Measurements from ENCODE around the gene GPC5.

Gene GPC5

GRCh38 chr13:91960947-91961346 is 562.5 kb downstream of the GPC5 start:
- H3K36me3 Mint-ChIP-seq (ENCODE audit: low read depth), result no peaks in the 10 kb centered on the region
- no peaks in the 10 kb centered on the region for H3K4me1 Mint-ChIP-seq (ENCODE audit: low read depth)
- no peak overlapping the region for H3K27ac Mint-ChIP-seq
- H3K4me3 Mint-ChIP-seq, result no peak overlapping the region
- H3K9me3 Mint-ChIP-seq, result no peaks in the 10 kb centered on the region
- H3K27me3 Mint-ChIP-seq, result no peaks in the 10 kb centered on the region

GRCh38 chr13:91962946-91963345 is 564.5 kb downstream of the GPC5 start:
- no peaks in the 10 kb centered on the region for H3K4me1 Mint-ChIP-seq (ENCODE audit: low read depth)
- H3K27me3 Mint-ChIP-seq, result no peaks in the 10 kb centered on the region
- no peaks in the 10 kb centered on the region for H3K9me3 Mint-ChIP-seq
- no peak overlapping the region for H3K27ac Mint-ChIP-seq
- no peaks in the 10 kb centered on the region for H3K36me3 Mint-ChIP-seq (ENCODE audit: low read depth)
- no peak overlapping the region for H3K4me3 Mint-ChIP-seq

GRCh38 chr13:91965511-91965910 is 567.1 kb downstream of the GPC5 start:
- Mint-ChIP-seq H3K27me3 (no peaks in the 10 kb centered on the region), H3K4me1 (ENCODE audit: low read depth) (no peaks in the 10 kb centered on the region), H3K4me3 (no peak overlapping the region), H3K9me3 (no peaks in the 10 kb centered on the region), H3K36me3 (ENCODE audit: low read depth) (no peaks in the 10 kb centered on the region), H3K27ac (no peak overlapping the region)

- Mint-ChIP-seq H3K27ac (no peak overlapping the region), H3K4me3 (no peak overlapping the region), H3K9me3 (peaks cover 7% of the 10 kb centered on the region)
These were observed 580.1 kb downstream of the GPC5 start for GRCh38 chr13:91978571-91978970.

GRCh38 chr13:91986761-91987483 is 588.5 kb downstream of the GPC5 start:
- Mint-ChIP-seq H3K9me3 (peaks cover 3% of the 10 kb centered on the region), H3K36me3 (ENCODE audit: low read depth) (no peaks in the 10 kb centered on the region), H3K4me1 (ENCODE audit: low read depth) (no peaks in the 10 kb centered on the region), H3K4me3 (no peak overlapping the region), H3K27ac (no peak overlapping the region), H3K27me3 (no peaks in the 10 kb centered on the region)

More at GRCh38 chr13:91978571-91978970, 580.1 kb downstream of the GPC5 start:
- H3K4me1 Mint-ChIP-seq (ENCODE audit: low read depth), result no peaks in the 10 kb centered on the region
- H3K36me3 Mint-ChIP-seq (ENCODE audit: low read depth), result no peaks in the 10 kb centered on the region
- no peaks in the 10 kb centered on the region for H3K27me3 Mint-ChIP-seq

- H3K4me3 Mint-ChIP-seq, result no peak overlapping the region
- H3K27ac Mint-ChIP-seq, result no peak overlapping the region
- H3K9me3 Mint-ChIP-seq, result no peaks in the 10 kb centered on the region
- no peaks in the 10 kb centered on the region for H3K4me1 Mint-ChIP-seq (ENCODE audit: low read depth)
- no peaks in the 10 kb centered on the region for H3K27me3 Mint-ChIP-seq
- no peaks in the 10 kb centered on the region for H3K36me3 Mint-ChIP-seq (ENCODE audit: low read depth)
These were observed 589.9 kb downstream of the GPC5 start for GRCh38 chr13:91988331-91988730.

- Mint-ChIP-seq H3K4me3 (no peak overlapping the region), H3K4me1 (ENCODE audit: low read depth) (no peaks in the 10 kb centered on the region), H3K36me3 (ENCODE audit: low read depth) (no peaks in the 10 kb centered on the region), H3K9me3 (peaks cover 5% of the 10 kb centered on the region), H3K27me3 (no peaks in the 10 kb centered on the region), H3K27ac (no peak overlapping the region)
These were observed 614.4 kb downstream of the GPC5 start for GRCh38 chr13:92012787-92013186.

GRCh38 chr13:92017737-92018136 is 619.3 kb downstream of the GPC5 start:
- H3K4me3 Mint-ChIP-seq, result no peak overlapping the region
- H3K4me1 Mint-ChIP-seq (ENCODE audit: low read depth), result no peaks in the 10 kb centered on the region
- no peak overlapping the region for H3K27ac Mint-ChIP-seq
- no peaks in the 10 kb centered on the region for H3K27me3 Mint-ChIP-seq
- no peaks in the 10 kb centered on the region for H3K36me3 Mint-ChIP-seq (ENCODE audit: low read depth)
- peaks cover 4% of the 10 kb centered on the region for H3K9me3 Mint-ChIP-seq

GRCh38 chr13:92028695-92029094 is 630.3 kb downstream of the GPC5 start:
- H3K4me3 Mint-ChIP-seq, result no peak overlapping the region
- no peaks in the 10 kb centered on the region for H3K36me3 Mint-ChIP-seq (ENCODE audit: low read depth)
- no peaks in the 10 kb centered on the region for H3K4me1 Mint-ChIP-seq (ENCODE audit: low read depth)
- H3K27me3 Mint-ChIP-seq, result no peaks in the 10 kb centered on the region
- no peak overlapping the region for H3K27ac Mint-ChIP-seq
- no peaks in the 10 kb centered on the region for H3K9me3 Mint-ChIP-seq

GRCh38 chr13:92029641-92030040 is 631.2 kb downstream of the GPC5 start:
- Mint-ChIP-seq H3K36me3 (ENCODE audit: low read depth) (no peaks in the 10 kb centered on the region), H3K9me3 (no peaks in the 10 kb centered on the region), H3K27me3 (no peaks in the 10 kb centered on the region), H3K4me3 (no peak overlapping the region), H3K4me1 (ENCODE audit: low read depth) (no peaks in the 10 kb centered on the region), H3K27ac (no peak overlapping the region)

- H3K9me3 Mint-ChIP-seq, result no peaks in the 10 kb centered on the region
- H3K36me3 Mint-ChIP-seq (ENCODE audit: low read depth), result no peaks in the 10 kb centered on the region
- no peak overlapping the region for H3K4me3 Mint-ChIP-seq
- H3K27ac Mint-ChIP-seq, result no peak overlapping the region
- H3K4me1 Mint-ChIP-seq (ENCODE audit: low read depth), result no peaks in the 10 kb centered on the region
- no peaks in the 10 kb centered on the region for H3K27me3 Mint-ChIP-seq
These were observed 640.5 kb downstream of the GPC5 start for GRCh38 chr13:92038905-92039304.

- H3K9me3 Mint-ChIP-seq, result no peaks in the 10 kb centered on the region
- H3K4me3 Mint-ChIP-seq, result no peak overlapping the region
- no peaks in the 10 kb centered on the region for H3K36me3 Mint-ChIP-seq (ENCODE audit: low read depth)
- H3K27ac Mint-ChIP-seq, result no peak overlapping the region
- H3K27me3 Mint-ChIP-seq, result no peaks in the 10 kb centered on the region
- H3K4me1 Mint-ChIP-seq (ENCODE audit: low read depth), result no peaks in the 10 kb centered on the region
These were observed 644.1 kb downstream of the GPC5 start for GRCh38 chr13:92042522-92042921.

GRCh38 chr13:92044351-92044750 is 645.9 kb downstream of the GPC5 start:
- Mint-ChIP-seq H3K27ac (no peak overlapping the region), H3K36me3 (ENCODE audit: low read depth) (no peaks in the 10 kb centered on the region), H3K4me1 (ENCODE audit: low read depth) (no peaks in the 10 kb centered on the region), H3K9me3 (no peaks in the 10 kb centered on the region), H3K27me3 (no peaks in the 10 kb centered on the region), H3K4me3 (no peak overlapping the region)

- no peaks in the 10 kb centered on the region for H3K36me3 Mint-ChIP-seq (ENCODE audit: low read depth)
- H3K27ac Mint-ChIP-seq, result no peak overlapping the region
- H3K9me3 Mint-ChIP-seq, result peaks cover 9% of the 10 kb centered on the region
- H3K4me3 Mint-ChIP-seq, result no peak overlapping the region
- no peaks in the 10 kb centered on the region for H3K27me3 Mint-ChIP-seq
- no peaks in the 10 kb centered on the region for H3K4me1 Mint-ChIP-seq (ENCODE audit: low read depth)
These were observed 656.0 kb downstream of the GPC5 start for GRCh38 chr13:92054389-92054788.

GRCh38 chr13:92074658-92075057 is 676.2 kb downstream of the GPC5 start:
- Mint-ChIP-seq H3K9me3 (no peaks in the 10 kb centered on the region), H3K27ac (no peak overlapping the region), H3K4me3 (no peak overlapping the region), H3K36me3 (ENCODE audit: low read depth) (no peaks in the 10 kb centered on the region), H3K27me3 (no peaks in the 10 kb centered on the region), H3K4me1 (ENCODE audit: low read depth) (no peaks in the 10 kb centered on the region)

GRCh38 chr13:92097337-92097903 is 699.0 kb downstream of the GPC5 start:
- Mint-ChIP-seq H3K36me3 (ENCODE audit: low read depth) (no peaks in the 10 kb centered on the region), H3K27me3 (no peaks in the 10 kb centered on the region), H3K4me1 (ENCODE audit: low read depth) (no peaks in the 10 kb centered on the region), H3K27ac (no peak overlapping the region), H3K4me3 (no peak overlapping the region), H3K9me3 (peaks cover 5% of the 10 kb centered on the region)
